GM19328 (cell line): ENCODE measurements around the gene RAB3GAP1.
"Not testable (repeated sequence)": the region's sequence is repeated elsewhere in the genome, so short reads cannot be mapped to it uniquely, and the experiment has no call there.

Experiments used
- ATAC-seq: cut with Tn5 transposase; IDR thresholded peaks from one replicate; pipeline ENCODE4 v1.9.1; 2021; ENCODE audit warnings: mild to moderate bottlenecking, moderate library complexity; ENCODE audit not compliant: unreplicated experiment

RAB3GAP1 gene

GRCh38 chr2:135099802-135100483 lies 47.9 kb downstream of the RAB3GAP1 start:
- no peak for ATAC-seq

DNA sequence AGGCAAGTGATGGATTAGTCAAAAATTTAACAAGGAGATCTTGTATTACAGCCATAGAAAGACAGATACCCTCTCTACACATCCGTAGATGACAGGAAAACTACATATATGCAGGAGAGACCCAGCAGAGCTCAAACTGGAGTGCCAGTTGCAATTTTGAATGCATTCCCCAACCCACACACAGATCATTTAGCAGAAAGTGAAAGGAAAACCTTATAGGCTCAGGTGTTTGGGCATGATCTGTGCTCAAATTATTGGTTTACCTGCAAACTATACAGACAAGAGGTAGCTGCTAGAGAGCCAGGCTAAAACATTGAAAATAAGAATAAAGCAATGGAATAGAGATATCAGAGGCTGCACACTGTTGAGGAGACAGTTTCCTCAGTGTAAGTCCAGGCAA lies 51.8 kb downstream of the RAB3GAP1 start:
- no peak for ATAC-seq

GRCh38 chr2:135105513-135106316 lies 53.6 kb downstream of the RAB3GAP1 start:
- ATAC-seq: not testable (repeated sequence)

DNA sequence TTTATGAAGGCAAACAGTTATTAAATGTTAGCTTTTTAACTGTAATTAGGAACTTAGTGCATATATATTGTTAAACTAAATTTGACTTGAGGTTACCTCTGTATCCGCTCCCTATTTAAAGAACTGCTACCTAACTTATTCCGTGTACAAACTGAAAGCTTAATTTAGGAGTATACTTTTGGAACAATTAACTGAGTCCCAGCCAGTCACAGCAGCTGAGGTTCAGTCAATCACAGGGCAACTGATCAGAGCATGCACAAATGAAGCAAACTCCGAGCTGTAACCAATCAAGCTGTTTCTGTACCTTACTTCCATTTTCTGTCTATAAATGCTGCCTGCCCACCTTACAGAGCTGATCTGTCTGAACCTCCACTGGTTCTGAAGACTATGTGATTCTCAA lies 61.2 kb downstream of the RAB3GAP1 start:
- ATAC-seq: no peak

DNA sequence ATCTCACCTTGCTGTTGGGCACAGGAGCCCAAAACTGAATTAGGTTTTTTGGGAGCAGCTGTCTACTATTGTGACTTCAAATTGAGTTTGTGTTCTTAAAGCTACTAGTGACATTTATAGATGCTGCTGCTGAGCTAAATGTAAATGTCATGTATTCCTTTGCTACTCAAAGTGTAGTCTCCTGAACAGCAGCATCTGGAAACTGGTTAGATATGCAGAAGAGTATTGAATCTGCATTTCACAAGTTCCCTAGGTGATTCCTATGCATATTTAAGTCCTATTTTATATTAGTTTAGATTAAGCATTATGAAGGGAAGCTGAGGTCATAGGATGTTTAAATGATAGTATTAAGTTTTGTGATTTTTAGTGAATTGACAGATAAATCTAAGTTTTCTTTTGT lies 67.5 kb downstream of the RAB3GAP1 start:
- ATAC-seq: no peak

DNA sequence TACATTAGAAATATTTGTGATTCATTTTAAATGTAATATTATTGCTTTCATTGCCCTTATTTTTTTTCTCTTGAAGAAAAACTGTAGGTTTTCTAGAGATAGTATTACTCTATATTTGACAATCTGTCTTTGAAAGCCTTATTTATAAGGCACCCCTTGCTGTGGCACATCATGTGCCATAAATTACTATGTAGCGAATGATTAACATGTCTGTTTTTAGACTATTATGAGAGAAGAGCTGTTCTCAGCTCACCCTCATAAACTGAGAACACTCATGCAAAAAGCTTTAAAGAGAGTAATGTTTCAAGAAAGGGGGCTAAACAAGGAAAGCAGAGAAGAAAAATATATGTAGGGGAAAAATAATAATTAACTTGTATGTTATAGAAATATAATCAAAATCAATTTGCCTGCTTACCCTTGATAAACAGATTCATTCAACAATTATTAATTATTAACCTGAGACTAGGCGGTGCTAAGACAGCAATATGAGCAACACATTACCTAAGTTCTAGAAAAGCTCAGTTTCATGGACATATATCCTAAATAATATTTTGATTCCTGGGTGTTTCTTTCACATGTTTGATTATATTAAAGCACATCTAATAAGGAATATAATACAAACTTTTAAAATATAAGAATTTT lies 69.0 kb downstream of the RAB3GAP1 start:
- no peak for ATAC-seq

GRCh38 chr2:135121658-135122039 lies 69.6 kb downstream of the RAB3GAP1 start:
- not testable (repeated sequence) for ATAC-seq

- no peak for ATAC-seq
Measured at GRCh38 chr2:135124924-135125886, 73.1 kb downstream of the RAB3GAP1 start.

DNA sequence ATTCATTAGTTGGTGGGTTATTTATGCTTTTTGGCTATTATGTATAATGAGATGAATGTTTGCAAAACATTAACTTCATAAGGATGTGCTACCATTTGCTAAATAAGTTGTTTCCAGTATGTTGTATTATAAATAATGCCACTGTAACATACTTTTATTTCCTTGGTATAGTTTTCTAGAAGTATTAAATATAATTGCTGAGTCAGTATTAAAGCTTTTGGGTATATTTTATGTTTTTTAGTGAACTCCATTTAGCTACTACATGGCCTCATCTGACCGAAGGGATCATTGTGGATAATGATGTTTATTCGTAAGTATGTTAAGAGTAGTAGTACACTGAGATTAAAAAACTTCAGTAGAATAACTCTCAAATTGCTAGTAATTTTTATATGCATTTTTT lies 73.8 kb downstream of the RAB3GAP1 start:
- no peak for ATAC-seq

DNA sequence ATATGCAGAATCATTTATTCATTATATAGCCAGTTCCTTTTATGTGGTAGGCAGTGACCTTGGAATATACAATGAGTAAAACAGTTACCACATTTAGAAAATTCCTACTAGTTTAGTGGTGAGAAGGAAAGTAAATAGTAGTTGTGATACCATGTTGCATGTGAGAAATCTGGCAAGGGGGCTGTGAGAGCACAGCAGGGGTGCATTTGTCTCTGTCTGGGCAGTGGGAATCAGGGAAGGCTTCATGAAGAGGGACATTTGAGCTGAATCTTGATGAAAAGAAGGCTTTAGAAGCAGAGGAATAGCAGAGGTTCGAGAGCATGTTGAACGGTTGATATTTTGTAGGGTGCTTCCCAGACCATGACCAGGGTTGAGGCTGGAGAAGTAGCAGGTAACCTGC lies 78.7 kb downstream of the RAB3GAP1 start:
- no peak for ATAC-seq

DNA sequence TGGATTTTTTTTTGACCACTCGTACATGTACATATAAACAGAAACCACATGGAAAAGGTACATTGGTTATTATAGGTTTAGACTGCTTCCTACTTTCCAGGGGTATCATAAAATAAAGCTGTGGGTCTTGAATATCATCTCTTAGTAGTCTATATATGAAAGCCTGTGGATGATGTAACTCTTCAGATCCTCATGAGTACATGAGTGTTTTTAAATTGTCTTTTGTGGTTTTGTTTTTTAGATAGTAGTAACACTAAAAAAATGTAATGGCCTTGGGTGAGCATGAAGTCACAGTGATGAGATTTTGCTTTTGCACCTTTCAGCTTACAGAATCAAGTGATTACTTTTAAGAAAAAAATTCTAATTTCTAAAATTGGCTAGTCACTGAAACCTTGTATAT lies 80.2 kb downstream of the RAB3GAP1 start:
- ATAC-seq: no peak

DNA sequence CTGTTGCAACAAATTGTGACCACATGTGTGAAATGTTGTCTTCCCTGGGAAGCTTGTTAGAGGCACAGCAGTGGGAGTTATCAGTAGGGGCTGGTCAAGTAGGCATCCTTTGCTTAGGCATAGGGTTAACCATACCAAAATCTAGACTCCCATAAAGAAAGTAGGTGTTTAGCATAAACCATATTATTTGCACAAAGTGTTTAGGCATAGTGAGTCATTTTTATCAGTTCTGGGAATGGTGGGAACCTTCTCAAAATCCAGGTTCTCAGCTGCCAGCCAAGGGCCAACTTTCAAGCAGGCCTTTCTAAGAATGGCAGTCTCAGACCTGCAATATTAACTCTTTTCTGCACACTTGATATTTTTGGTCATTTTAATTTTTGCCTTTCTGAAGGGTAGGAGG lies 88.5 kb downstream of the RAB3GAP1 start:
- ATAC-seq: no peak

DNA sequence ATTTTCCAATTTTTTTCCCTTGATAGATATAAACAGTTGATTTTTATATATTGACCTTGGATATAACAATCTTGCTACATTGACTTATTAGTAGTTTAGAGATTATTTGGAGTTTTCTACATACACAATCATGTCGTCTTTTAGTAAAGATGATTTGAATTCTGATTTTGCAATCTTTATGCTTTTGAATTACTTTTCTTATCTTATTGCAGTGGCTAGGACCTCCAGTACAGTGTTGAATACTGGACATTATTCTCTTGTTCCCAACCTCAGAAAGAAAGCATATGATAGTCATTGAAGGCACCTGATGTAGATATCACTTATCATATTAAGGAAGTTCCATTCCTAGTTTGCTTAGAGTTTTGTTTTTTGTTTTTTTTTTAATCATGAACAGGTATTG lies 90.2 kb downstream of the RAB3GAP1 start:
- ATAC-seq: no peak

- no peak for ATAC-seq
Measured at GRCh38 chr2:135144343-135144742, 92.3 kb downstream of the RAB3GAP1 start.

DNA sequence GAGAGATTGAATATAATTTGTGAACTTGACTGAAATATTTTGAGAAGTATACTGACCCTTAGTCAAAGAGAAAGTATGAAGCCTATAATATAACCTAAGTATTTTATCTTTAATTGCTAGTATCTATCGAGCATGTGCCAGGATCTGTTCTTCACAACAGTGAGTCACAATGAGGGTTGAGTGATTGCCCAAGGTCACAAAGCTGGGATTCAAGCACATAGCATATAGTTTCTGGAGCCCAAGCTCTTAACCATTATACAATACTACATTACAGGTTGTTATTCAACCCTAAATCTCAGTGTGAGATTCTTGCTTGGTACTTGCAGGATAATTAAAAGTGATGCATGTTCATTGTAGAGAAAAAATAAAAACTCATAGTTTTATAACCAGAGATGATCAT lies 97.2 kb downstream of the RAB3GAP1 start:
- ATAC-seq: no peak

DNA sequence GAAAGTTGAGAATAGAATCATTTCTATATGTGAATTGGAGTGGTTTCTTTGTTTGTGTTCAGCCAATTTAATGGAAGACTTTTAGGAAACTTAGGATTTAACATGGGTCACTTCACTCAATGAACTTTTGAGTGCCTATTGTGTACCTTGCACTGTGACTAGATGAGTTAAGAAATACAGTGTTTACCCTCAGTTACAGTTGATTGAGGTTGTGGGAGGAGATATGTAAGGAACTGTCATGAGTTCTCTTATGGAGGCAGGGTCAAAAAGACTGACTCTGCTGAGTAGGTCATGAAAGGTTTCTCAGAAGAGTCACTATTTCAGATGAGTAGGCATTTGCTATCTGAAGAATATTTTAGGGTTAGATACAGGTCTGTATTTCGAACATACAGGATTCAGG lies 98.6 kb downstream of the RAB3GAP1 start:
- no peak for ATAC-seq

DNA sequence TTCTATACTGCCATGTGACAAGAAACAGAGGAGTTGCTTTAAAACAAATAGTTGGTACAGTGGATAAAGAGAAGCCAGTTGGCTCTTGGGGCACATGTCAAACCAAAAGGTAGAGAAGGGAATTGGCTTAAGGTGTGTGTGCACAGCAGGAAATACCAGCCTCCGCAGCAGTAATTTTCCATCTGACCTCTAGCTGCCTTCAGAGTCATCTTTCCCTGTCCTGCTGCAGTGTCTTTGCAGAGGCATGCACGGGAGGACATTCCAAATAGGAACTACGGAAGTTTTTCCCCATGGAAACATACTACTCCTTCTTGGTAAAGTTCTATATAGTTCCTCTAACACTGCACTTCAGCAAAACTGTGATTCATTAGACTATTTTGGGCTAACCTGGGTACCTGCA lies 99.5 kb downstream of the RAB3GAP1 start:
- ATAC-seq: no peak

- ATAC-seq: no peak
Measured at GRCh38 chr2:135152361-135152760, 100.3 kb downstream of the RAB3GAP1 start.

DNA sequence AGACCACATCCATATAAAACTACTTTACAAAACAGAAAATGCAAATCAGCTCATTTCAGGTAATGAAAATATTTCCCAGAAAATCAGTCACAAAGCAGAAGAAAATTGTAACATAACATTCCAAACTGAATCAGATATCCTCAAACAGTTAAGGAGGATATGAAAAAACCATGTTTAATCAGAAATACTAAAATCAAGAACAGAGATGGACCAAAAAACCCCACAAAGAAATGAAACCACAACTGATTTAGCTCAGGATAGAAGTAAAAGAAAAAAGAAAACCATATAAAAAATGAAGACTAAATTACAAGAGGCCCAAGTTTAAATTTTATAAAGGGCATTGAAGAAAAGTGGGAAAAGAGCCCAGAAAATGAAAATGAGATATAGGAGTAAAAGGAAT lies 102.9 kb downstream of the RAB3GAP1 start:
- ATAC-seq: no peak

DNA sequence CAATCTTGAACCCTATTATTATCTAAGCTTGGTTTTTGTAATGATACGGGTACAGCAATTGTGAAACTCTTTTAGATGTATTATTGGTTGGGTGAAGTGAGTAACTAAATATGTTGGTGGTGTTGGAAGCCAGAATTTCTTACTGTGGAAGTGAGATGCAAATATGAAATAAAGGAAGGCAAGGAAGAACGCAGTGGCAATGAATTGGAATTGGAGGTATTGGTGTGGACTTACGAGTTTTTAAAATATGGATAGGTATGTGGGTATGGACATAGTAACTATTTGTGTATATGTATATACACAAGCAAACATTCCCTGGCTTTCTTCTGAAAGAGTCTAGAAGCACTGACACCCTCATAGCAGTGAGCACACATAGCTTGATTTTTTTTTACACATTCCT lies 105.8 kb downstream of the RAB3GAP1 start:
- ATAC-seq: no peak

DNA sequence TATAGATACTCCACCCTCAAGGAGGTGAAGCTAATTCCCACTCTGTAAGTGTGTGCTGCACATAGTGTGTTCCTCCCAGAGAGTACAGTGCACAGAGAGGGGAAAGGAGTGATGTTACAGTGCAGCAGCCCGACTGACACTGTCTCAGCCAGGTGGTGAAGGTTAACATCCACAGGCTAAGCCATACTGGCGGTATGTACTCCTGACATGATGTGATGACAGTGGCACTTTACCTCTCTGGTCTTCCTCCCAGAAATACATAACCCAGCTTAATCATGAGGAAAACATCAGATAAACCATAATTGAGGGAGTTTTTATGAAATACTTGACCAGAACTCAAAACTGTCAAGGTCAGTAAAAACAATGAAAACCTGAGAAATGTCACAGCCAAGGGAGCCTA lies 107.1 kb downstream of the RAB3GAP1 start:
- no peak for ATAC-seq
